Omental fat pad (tissue), 4 donors: ENCODE measurements around the gene CRLF3. TPM values are rescaled to one million over a fixed set of nuclear protein-coding genes. Genes with fewer than 3 reads are reported as not detected.

ENCODE experiments used
- ATAC-seq: fragments of 150-250 bp; one replicate; pipeline ENCODE4 v1.9.1; 2016; ENCODE audit warnings: mild to moderate bottlenecking, moderate library complexity; ENCODE audit not compliant: low FRiP score
- DNase-seq: peaks from one replicate; pipeline ENCODE4 v3.0.0-alpha.2; 2019; ENCODE audit warnings: low spot score
- CTCF ChIP-seq, 3 donors: fragments of 450-650 bp; IDR thresholded peaks; one replicate each; pipeline ENCODE4 v1.5.1; 2016 to 2017; ENCODE audit warnings: antibody characterized with exemption in 3 of 3, mild to moderate bottlenecking in 3 of 3, moderate library complexity in 2 of 3
- total RNA-seq, 4 donors: library from RNA; depleted of rRNA; stranded (reverse); fragments of >200 nt; gene quantifications; one replicate each; pipeline ENCODE4 v1.1.0, GENCODE V29; 2016

CRLF3 gene
- total RNA-seq, 4 donors from 2014 or later = 11.4 to 22.7 (median 17.1) TPM

DNA sequence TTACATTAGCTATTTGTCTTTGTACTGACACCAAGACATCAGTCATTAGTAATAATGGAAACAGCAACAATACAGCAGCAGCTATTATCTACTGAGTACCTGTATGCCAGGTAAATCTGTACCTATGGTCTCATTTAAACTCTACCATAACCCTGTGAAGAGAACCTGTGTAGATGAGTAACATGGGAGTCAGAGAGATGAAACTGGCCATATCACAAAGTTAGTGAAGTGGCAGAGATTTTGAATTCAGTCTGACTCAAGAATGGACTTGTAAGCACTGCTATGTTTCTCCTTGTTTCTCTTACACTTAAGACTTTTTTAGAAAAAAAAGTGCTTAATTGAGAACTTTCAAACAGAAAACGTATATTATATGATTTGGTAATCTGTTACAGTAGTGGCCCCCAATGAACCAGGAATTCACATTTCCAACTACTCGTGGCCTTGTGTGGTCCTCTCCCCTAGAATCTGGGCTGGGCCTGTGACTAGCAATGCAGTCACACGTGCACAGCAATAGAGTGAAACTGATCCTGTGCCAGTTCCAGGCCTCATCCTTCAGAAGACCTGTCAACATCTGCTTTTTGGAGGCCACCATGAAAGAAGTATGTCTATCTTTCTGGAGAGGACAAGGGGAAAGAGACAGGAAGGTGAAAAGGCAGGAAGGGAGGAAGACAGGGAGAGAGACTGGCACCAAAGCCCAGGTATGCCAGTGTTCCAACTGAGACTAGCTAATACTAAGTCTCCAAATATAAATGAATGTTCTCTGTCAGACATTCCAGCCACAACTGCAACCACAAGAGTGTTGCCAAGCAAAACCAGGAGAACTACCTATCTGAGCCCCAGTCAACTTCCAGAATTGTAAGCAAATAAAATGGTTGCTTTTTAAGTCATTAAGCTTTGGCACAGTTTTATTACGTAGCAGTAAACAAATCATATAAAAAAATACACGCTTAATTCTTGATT is 12.0 kb downstream of the CRLF3 start:
- ATAC-seq (no peak), DNase-seq (no peak)
- no peak for TF ChIP-seq CTCF (IDR thresholded peaks at IDR 0.05)

DNA sequence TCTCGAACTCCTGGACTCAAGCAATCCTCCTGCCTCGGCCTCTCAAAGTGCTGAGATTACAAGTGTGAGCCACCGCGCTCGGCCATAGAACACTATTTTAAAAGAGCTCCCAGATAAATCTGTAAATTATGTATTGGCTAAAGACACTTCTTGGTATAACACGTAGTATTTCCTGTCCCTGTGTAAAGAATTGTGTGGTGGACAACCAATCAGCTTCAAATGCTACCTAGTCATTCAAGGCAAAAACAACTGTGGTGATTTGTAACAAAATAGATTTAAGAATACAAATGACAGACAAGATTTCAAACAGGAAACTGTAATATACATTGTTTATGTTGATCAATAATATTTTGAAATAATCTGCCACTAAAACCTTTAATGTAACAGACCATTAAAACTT is 14.6 kb downstream of the CRLF3 start:
- no peak for TF ChIP-seq CTCF (IDR thresholded peaks at IDR 0.05)

DNA sequence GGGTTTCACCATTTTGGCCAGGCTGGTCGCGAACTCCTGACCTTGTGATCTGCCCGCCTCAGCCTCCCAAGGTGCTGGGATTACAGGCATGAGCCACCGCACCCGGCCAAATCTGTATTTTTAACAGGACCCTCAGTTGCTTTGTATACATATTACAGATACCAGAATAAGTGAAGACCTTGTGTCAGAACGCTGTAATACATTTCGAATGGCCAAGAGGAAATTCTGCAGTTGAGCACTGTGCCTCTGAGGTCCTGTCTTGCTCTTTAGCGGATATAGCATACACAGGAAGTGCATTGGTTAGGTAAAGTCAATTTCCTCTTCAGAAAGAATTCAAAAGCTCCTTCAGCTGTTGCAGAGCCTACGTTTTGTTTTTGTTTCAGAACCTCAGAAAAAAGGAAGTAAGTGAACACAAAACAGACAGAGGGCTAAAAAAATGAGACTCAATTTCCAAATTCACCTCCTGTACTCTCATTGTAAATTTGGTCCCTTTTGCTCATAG is 15.7 kb downstream of the CRLF3 start:
- ATAC-seq = no peak
- DNase-seq = no peak
- no peak for TF ChIP-seq CTCF (IDR thresholded peaks at IDR 0.05)

More for the DNA sequence above, 14.6 kb downstream of the CRLF3 start:
- ATAC-seq (no peak), DNase-seq (no peak)

- ATAC-seq (no peak), DNase-seq (no peak)
- TF ChIP-seq CTCF (IDR thresholded peaks at IDR 0.05) = no peak
Observed at GRCh38 chr17:30807896-30808295, 16.6 kb downstream of the CRLF3 start.

DNA sequence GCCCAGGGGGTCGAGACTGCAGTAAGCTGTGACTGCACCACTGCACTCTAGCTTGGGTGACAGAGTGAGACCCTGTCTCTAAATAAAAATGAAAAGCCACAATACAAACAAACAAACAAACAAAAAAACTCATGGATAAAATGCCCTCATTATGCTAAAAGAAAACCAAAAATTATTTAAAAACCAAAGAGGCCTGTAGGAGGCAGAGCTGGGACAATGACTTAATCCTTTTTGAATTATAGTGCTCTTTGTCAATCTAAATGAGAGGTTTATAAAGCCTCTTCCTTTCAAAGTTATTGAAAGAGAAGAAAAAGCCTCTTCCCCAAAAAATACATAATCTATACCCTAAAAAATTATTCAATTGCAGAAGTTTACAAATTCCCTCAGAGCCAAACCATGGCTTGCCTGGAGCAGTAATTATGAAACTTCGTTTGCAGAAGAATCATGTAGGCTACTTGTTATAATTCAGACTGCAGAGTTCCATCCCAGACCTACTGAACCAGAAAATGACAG is 18.5 kb downstream of the CRLF3 start:
- ATAC-seq = no peak
- DNase-seq = no peak
- no peak for TF ChIP-seq CTCF (IDR thresholded peaks at IDR 0.05)

GRCh38 chr17:30801671-30802070 is 22.8 kb downstream of the CRLF3 start:
- ATAC-seq (no peak), DNase-seq (no peak)
- no peak for TF ChIP-seq CTCF (IDR thresholded peaks at IDR 0.05)
